Fibroblast of villous mesenchyme (primary cell): ENCODE data around the gene OR5H2. TPM values are rescaled to one million over a fixed set of nuclear protein-coding genes. Genes with fewer than 3 reads are reported as not detected.

Experiments used
- DNase-seq: peaks from one replicate; pipeline ENCODE4 v3.0.0-alpha.2; 2010; ENCODE audit warnings: low read depth
- H3K4me3 ChIP-seq: 2 replicates; pipeline ENCODE4 v1.5.1; 2011; ENCODE audit warnings: low read depth, mild to moderate bottlenecking, low read length
- CTCF ChIP-seq: IDR thresholded peaks from 2 replicates; pipeline ENCODE4 v1.5.1; 2012; ENCODE audit warnings: low read depth, mild to moderate bottlenecking, low read length; ENCODE audit not compliant: insufficient read depth
- total RNA-seq: library from RNA; depleted of rRNA; stranded (reverse); fragments of >200 nt; gene quantifications from 2 replicates; pipeline ENCODE4 v1.2.3, GENCODE V29; 2012

Gene OR5H2
- total RNA-seq, 1 donor: not detected

GRCh38 chr3:98291332-98291957, 9.1 kb downstream of the OR5H2 start:
- no peak overlapping the region for H3K4me3 ChIP-seq
- no peak for TF ChIP-seq CTCF

GRCh38 chr3:98322101-98322500, 39.8 kb downstream of the OR5H2 start:
- no peak for DNase-seq
- no peak for TF ChIP-seq CTCF
- no peak overlapping the region for H3K4me3 ChIP-seq

More at GRCh38 chr3:98291332-98291957, 9.1 kb downstream of the OR5H2 start:
- DNase-seq: no peak

- no peak for TF ChIP-seq CTCF
- no peak overlapping the region for H3K4me3 ChIP-seq
- no peak for DNase-seq
Measured at GRCh38 chr3:98322686-98323085, 40.4 kb downstream of the OR5H2 start.

GRCh38 chr3:98323425-98323824, 41.1 kb downstream of the OR5H2 start:
- no peak for TF ChIP-seq CTCF
- no peak overlapping the region for H3K4me3 ChIP-seq
- DNase-seq: no peak

- no peak for TF ChIP-seq CTCF
- no peak for DNase-seq
- no peak overlapping the region for H3K4me3 ChIP-seq
Measured at GRCh38 chr3:98325055-98325454, 42.8 kb downstream of the OR5H2 start.

GRCh38 chr3:98326105-98326893, 44.0 kb downstream of the OR5H2 start:
- DNase-seq: no peak
- H3K4me3 ChIP-seq: no peak overlapping the region
- no peak for TF ChIP-seq CTCF
